Neural cell (in vitro differentiated cells): Measurements from ENCODE around the gene FOLR2.

Experiments used
- RAD21 ChIP-seq: fragments of 450-650 bp; conservative IDR thresholded peaks from 2 replicates; pipeline ENCODE4 v1.6.1; 2014; ENCODE audit warnings: antibody characterized with exemption, mild to moderate bottlenecking, moderate library complexity
- TF ChIP-seq, protein P1 (sequence below): fragments of 450-650 bp; IDR thresholded peaks from 2 replicates; pipeline ENCODE4 v1.5.1; 2014; ENCODE audit warnings: antibody characterized with exemption, mild to moderate bottlenecking, moderate library complexity; ENCODE audit not compliant: poor library complexity, severe bottlenecking

DNA sequence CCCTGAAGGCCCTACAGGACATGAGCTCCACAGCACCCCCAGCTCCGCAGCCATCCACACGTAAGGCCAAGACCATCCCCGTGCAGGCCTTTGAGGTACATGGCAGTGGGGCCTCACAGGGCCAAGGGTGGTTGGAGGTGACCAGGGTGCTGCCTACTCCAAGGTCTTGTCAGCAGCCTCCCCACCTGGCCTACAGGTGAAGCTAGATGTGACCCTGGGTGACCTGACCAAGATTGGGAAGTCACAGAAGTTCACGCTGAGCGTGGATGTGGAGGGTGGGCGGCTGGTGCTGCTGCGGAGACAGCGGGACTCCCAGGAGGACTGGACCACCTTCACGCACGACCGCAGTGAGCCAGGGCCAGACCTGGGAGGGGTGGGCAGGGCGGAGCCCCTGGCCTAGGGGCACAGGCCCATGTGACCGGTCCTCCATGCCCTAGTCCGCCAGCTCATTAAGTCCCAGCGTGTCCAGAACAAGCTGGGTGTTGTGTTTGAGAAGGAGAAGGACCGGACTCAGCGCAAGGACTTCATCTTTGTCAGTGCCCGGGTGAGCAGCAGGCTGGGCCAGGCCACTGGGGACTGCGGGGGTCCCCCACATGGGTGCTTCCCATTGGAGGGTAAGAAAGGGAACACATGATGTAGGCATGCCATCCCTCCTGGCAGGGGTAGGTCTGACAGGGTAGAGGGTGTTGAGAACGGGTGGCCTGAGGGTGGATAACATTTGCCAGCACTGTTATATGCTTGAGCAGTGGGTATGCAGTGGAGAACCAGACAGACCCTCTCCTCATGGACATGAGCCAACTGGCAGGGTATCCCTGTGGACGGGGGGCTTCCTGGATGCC, 13.6 kb downstream of the FOLR2 start:
- TF ChIP-seq, protein P1, sequence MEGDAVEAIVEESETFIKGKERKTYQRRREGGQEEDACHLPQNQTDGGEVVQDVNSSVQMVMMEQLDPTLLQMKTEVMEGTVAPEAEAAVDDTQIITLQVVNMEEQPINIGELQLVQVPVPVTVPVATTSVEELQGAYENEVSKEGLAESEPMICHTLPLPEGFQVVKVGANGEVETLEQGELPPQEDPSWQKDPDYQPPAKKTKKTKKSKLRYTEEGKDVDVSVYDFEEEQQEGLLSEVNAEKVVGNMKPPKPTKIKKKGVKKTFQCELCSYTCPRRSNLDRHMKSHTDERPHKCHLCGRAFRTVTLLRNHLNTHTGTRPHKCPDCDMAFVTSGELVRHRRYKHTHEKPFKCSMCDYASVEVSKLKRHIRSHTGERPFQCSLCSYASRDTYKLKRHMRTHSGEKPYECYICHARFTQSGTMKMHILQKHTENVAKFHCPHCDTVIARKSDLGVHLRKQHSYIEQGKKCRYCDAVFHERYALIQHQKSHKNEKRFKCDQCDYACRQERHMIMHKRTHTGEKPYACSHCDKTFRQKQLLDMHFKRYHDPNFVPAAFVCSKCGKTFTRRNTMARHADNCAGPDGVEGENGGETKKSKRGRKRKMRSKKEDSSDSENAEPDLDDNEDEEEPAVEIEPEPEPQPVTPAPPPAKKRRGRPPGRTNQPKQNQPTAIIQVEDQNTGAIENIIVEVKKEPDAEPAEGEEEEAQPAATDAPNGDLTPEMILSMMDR: no peak
- TF ChIP-seq RAD21: no peak
